B cell (primary cell): ENCODE results near the gene MYLK4. TPM values are rescaled to one million over a fixed set of nuclear protein-coding genes. Genes with fewer than 3 reads are reported as not detected.

Experiments used
- ATAC-seq: fragments of 200-7000 bp; cut with Tn5 transposase; one replicate; pipeline ENCODE4 v1.10.0; 2021; ENCODE audit warnings: low read depth, mild to moderate bottlenecking, moderate number of reproducible peaks, moderate library complexity
- CTCF ChIA-PET: fragments of 350-600 bp; sonication (Branson Sonifier 250); formaldehyde crosslinking; loops from one replicate; lab custom pipeline; 2021; ENCODE audit warnings: antibody characterized with exemption, inconsistent platforms; lab: Charles Lee
- POLR2A ChIA-PET: fragments of 350-600 bp; sonication (Branson Sonifier 250); formaldehyde crosslinking; loops from one replicate; lab custom pipeline; 2021; ENCODE audit warnings: antibody characterized with exemption; lab: Charles Lee
- DNase-seq: peaks from one replicate; pipeline ENCODE4 v3.0.0; 2013
- H2AFZ ChIP-seq: 2 replicates; pipeline ENCODE4 v1.6.1; 2012; ENCODE audit warnings: mild to moderate bottlenecking, low read depth, low read length; ENCODE audit not compliant: insufficient read depth, poor library complexity, severe bottlenecking
- H3K27ac ChIP-seq, 2 donors: 1 replicate in 1 of 2; 2 replicates in 1 of 2; pipeline ENCODE4 v1.5.1; 2012 to 2013; ENCODE audit warnings: low read length in 2 of 2, mild to moderate bottlenecking in 2 of 2, moderate library complexity in 1 of 2
- H3K27me3 ChIP-seq, 4 experiments: fragments of 200-600 bp in 1 of 4; sonication (generic) in 1 of 4; replicated peaks in 1 of 4; 1 replicate in 2 of 4; 2 replicates in 2 of 4; pipeline versions ENCODE4 v1.6.1 to v1.7.0; 2013 to 2016; ENCODE audit warnings: low read length in 3 of 4, mild to moderate bottlenecking in 2 of 4, mixed read lengths in 1 of 4, moderate library complexity in 1 of 4; ENCODE audit not compliant: insufficient read depth in 4 of 4, control insufficient read depth in 3 of 4; ENCODE audit errors: control extremely low read depth in 1 of 4
- H3K36me3 ChIP-seq, 2 experiments: replicated peaks in 1 of 2; 1 replicate in 1 of 2; 2 replicates in 1 of 2; pipeline versions ENCODE4 v1.6.1 to v1.7.1; 2013; ENCODE audit warnings: low read length in 1 of 2; ENCODE audit not compliant: insufficient read depth in 2 of 2, control insufficient read depth in 1 of 2; ENCODE audit errors: control extremely low read depth in 1 of 2, extremely low read depth in 1 of 2
- H3K4me1 ChIP-seq, 2 donors: fragments of 200-600 bp in 1 of 2; sonication (generic) in 1 of 2; 1 replicate in 1 of 2; 2 replicates in 1 of 2; pipeline versions ENCODE4 v1.5.1 to v1.6.1; 2013 to 2017; ENCODE audit warnings: low read length in 2 of 2; ENCODE audit not compliant: control insufficient read depth in 2 of 2, insufficient read depth in 2 of 2
- H3K4me2 ChIP-seq: replicated peaks from 2 replicates; pipeline ENCODE3; 2012; ENCODE audit warnings: mild to moderate bottlenecking, low read depth, low read length; ENCODE audit not compliant: poor library complexity, severe bottlenecking
- H3K4me3 ChIP-seq, 5 experiments: fragments of 200-600 bp in 1 of 5; sonication (generic) in 1 of 5; 1 replicate in 3 of 5; 2 replicates in 2 of 5; pipeline versions ENCODE4 v1.5.1 to v1.7.0; 2011 to 2016; ENCODE audit warnings: low read length in 4 of 5, mild to moderate bottlenecking in 4 of 5, low read depth in 2 of 5, control low read depth in 1 of 5, moderate library complexity in 1 of 5; ENCODE audit not compliant: insufficient read depth in 1 of 5; ENCODE audit errors: control extremely low read depth in 1 of 5, extremely low read depth in 1 of 5
- H3K79me2 ChIP-seq: fragments of 200-600 bp; sonication (generic); one replicate; pipeline ENCODE4 v1.6.0; 2016; ENCODE audit warnings: low read length; ENCODE audit not compliant: control insufficient read depth, insufficient read depth
- H3K9ac ChIP-seq: fragments of 200-600 bp; sonication (generic); 2 replicates; pipeline ENCODE4 v1.6.1; 2017; ENCODE audit warnings: mild to moderate bottlenecking, low read length, moderate library complexity
- H3K9me3 ChIP-seq, 3 donors: one replicate each; pipeline versions ENCODE4 v1.6.1 to v1.7.1; 2013; ENCODE audit warnings: low read length in 2 of 3; ENCODE audit not compliant: control insufficient read depth in 2 of 3, insufficient read depth in 1 of 3; ENCODE audit errors: control extremely low read depth in 1 of 3
- H4K20me1 ChIP-seq: 2 replicates; pipeline ENCODE4 v1.6.0; 2012; ENCODE audit warnings: mild to moderate bottlenecking, low read length; ENCODE audit not compliant: insufficient read depth, control insufficient read depth, poor library complexity, severe bottlenecking
- H3K27ac Mint-ChIP-seq: one replicate; pipeline ENCODE4 v1.8.0; 2021; ENCODE audit warnings: mixed read lengths
- H3K27me3 Mint-ChIP-seq: one replicate; pipeline ENCODE4 v1.8.0; 2021; ENCODE audit warnings: mixed read lengths
- H3K4me1 Mint-ChIP-seq: one replicate; pipeline ENCODE4 v1.8.0; 2021; ENCODE audit warnings: mixed read lengths
- H3K4me3 Mint-ChIP-seq: one replicate; pipeline ENCODE4 v1.8.0; 2021; ENCODE audit warnings: mixed read lengths
- H3K9me3 Mint-ChIP-seq: one replicate; pipeline ENCODE4 v1.8.0; 2022; ENCODE audit warnings: mixed read lengths; ENCODE audit not compliant: insufficient read depth
- CTCF ChIP-seq: fragments of 200-600 bp; IDR thresholded peaks from one replicate; pipeline ENCODE4 v1.8.0; 2022; ENCODE audit warnings: antibody characterized with exemption, mild to moderate bottlenecking
- EZH2 ChIP-seq: IDR thresholded peaks from 2 replicates; pipeline ENCODE4 v1.6.1; 2012; ENCODE audit warnings: borderline replicate concordance, low read depth, mild to moderate bottlenecking, moderate library complexity, low read length; ENCODE audit not compliant: insufficient read depth, poor library complexity, severe bottlenecking
- WGBS: methylation state at CpG from one replicate; pipeline ENCODE4 v1.1.5; 2013; ENCODE audit warnings: missing lambda C conversion rate; ENCODE audit not compliant: insufficient coverage; 5-methylcytosine and 5-hydroxymethylcytosine counted together
- intact Hi-C: fragments of 100-400 bp; cut with micrococcal nuclease; formaldehyde crosslinking; loops from one replicate; pipeline ENCODE4 v1.10.0; 2022
- polyA plus RNA-seq: library from polyadenylated mRNA; depleted of rRNA; stranded (reverse); fragments of >200 nt; gene quantifications from 2 replicates; pipeline ENCODE4 v1.2.3, GENCODE V29; 2012
- total RNA-seq, 2 donors: library from RNA; stranded (reverse); fragments of 120-200 nt in 1 of 2; gene quantifications; 1 replicate in 1 of 2; 2 replicates in 1 of 2; pipeline versions ENCODE4 v1.2.3 to v1.2.4, GENCODE V29; 2013 to 2022

Gene MYLK4
- total and polyA plus RNA-seq, 2 donors (not counting 1 experiment from before 2014, with no cell fraction given): 0.51 to 1.2 TPM

GRCh38 chr6:2741756-2742155 lies 9.0 kb downstream of the MYLK4 start:
- Histone ChIP-seq H3K4me2 (no peak overlapping the region), H3K9me3 (no peaks in the 10 kb centered on the region), H4K20me1 (no peaks in the 10 kb centered on the region), H3K4me3 (no peak overlapping the region), H3K27ac (no peak overlapping the region), H3K79me2 (no peaks in the 10 kb centered on the region), H3K4me1 (no peaks in the 10 kb centered on the region), H3K36me3 (no peaks in the 10 kb centered on the region), H3K27me3 (no peaks in the 10 kb centered on the region), H3K9ac (no peak overlapping the region), H2AFZ (no peak overlapping the region)
- no peaks in the 10 kb centered on the region for H3K9me3 Mint-ChIP-seq
- no peak for DNase-seq
- ChIA-PET CTCF (interaction anchor here (7.5 kb wide), 1 partner anchor 9 kb away, joined by 98 read pairs; the partner anchor contains the start of gene MYLK4), POLR2A (no interaction called here)
- no peaks in the 10 kb centered on the region for H3K4me1 Mint-ChIP-seq
- WGBS: no CpG with 5 or more reads among the region's 2 CpGs
- TF ChIP-seq CTCF (no peak), EZH2 (no peak)
- no peak overlapping the region for H3K27ac Mint-ChIP-seq
- no peak for ATAC-seq
- H3K27me3 Mint-ChIP-seq: peaks cover 7% of the 10 kb centered on the region
- intact Hi-C loops: no loop called here
- no peak overlapping the region for H3K4me3 Mint-ChIP-seq

GRCh38 chr6:2740581-2740980 lies 10.1 kb downstream of the MYLK4 start:
- ATAC-seq (no peak), DNase-seq (no peak)
- no peaks in the 10 kb centered on the region for H3K27me3 ChIP-seq
- 65% methylated on average over 2 of the region's 5 CpGs for WGBS
- Mint-ChIP-seq H3K27me3 (peaks cover 4% of the 10 kb centered on the region), H3K4me1 (no peaks in the 10 kb centered on the region), H3K9me3 (no peaks in the 10 kb centered on the region), H3K4me3 (no peak overlapping the region), H3K27ac (no peak overlapping the region)
- no peak overlapping the region for H3K27ac ChIP-seq
- no peak overlapping the region for H3K4me3 ChIP-seq
- ChIA-PET POLR2A (no interaction called here), CTCF (interaction anchor here (2.2 to 7.5 kb wide), 2 partner anchors 10 to 1144 kb away, joined by 5 to 98 read pairs; partner anchors contain the start of gene MYLK4)
- no peaks in the 10 kb centered on the region for H4K20me1 ChIP-seq
- no peaks in the 10 kb centered on the region for H3K9me3 ChIP-seq
- no peaks in the 10 kb centered on the region for H3K4me1 ChIP-seq
- H3K36me3 ChIP-seq: no peaks in the 10 kb centered on the region
- TF ChIP-seq CTCF (no peak), EZH2 (no peak)
- intact Hi-C loops: no loop called here
- H3K79me2 ChIP-seq: no peaks in the 10 kb centered on the region
- H3K9ac ChIP-seq: no peak overlapping the region
- no peak overlapping the region for H2AFZ ChIP-seq
- H3K4me2 ChIP-seq: no peak overlapping the region
